Stimulated activated naive CD4-positive, alpha-beta T cell (primary cell): ENCODE results near the gene LONRF3.
"Not testable (repeated sequence)": the region's sequence is repeated elsewhere in the genome, so short reads cannot be mapped to it uniquely, and the experiment has no call there.

Source experiments
- DNase-seq, 6 experiments: peaks; one replicate each; lab custom pipeline; 2025; lab: John Stamatoyannopoulos, UW

The LONRF3 gene

DNA sequence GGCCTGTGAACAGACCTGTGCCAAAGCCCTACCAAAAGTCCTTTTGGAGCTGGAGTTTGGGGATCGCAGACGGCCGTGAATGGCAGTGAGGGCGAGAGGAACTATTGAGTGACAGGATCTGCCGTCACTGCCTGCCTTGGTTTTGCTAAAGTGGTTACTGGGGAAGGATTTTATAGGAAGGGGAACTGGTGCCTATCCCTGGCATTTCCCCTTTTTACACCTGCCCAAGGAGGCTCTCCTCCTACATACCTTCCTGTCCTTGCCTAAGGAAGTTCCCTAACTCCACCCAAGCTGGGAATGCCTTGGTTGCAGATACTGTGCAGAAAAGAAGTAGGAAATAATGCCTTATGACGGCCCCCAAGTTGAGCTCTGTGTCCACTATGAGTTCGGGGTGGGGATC is 14.5 kb downstream of the LONRF3 start:
- DNase-seq, result no peak

DNA sequence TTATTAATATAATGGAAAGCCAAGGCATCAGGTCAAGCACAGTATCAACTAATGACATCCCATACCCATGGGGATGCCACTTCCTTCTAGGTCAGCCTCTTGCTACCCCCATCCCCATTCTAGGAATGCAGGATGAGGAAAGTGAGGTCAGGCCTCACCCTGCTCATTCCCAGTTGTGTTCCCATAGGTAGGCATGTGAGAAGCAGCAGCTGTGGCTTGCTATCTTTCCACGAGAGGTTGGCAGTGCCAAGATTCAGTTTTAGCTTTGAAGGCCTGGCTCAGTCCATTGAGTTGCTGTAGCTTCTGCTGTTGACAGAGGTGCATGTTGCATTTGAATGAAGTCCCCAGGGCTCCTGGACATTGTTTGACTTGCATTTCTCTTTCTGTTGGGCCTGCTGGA is 15.5 kb downstream of the LONRF3 start:
- DNase-seq, result no peak

DNA sequence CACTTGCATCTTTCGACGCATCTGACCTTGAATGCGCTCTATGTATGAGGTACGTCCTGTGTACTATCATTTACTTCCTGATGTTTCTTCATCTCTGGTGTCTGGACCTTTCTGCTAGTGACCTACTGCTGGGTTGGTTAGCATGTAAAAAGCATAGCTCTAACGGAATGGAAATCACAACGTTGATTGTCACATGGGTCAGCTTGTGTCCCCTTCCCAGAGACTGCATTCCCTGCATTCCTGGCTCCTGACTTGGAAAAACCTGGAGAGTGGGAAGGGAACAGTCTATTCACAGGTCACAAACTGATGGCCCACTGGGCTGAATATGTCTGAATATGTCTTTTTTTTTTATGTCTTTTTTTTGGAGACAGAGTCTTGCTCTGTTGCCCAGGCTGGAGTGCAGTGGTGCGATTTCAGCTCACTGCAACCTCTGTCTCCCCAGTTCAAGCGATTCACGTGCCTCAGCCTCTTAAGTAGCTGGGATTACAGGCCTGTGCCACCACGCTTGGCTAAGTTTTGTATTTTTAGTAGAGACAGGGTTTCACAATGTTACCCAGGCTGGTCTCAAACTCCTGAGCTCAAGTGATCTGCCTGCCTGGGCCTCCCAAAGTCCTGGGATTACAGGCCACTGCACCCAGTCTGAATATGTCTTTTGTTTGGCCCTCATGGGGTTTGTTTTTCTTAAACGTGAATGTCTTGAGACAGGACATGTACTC is 16.3 kb downstream of the LONRF3 start:
- no peak for DNase-seq

DNA sequence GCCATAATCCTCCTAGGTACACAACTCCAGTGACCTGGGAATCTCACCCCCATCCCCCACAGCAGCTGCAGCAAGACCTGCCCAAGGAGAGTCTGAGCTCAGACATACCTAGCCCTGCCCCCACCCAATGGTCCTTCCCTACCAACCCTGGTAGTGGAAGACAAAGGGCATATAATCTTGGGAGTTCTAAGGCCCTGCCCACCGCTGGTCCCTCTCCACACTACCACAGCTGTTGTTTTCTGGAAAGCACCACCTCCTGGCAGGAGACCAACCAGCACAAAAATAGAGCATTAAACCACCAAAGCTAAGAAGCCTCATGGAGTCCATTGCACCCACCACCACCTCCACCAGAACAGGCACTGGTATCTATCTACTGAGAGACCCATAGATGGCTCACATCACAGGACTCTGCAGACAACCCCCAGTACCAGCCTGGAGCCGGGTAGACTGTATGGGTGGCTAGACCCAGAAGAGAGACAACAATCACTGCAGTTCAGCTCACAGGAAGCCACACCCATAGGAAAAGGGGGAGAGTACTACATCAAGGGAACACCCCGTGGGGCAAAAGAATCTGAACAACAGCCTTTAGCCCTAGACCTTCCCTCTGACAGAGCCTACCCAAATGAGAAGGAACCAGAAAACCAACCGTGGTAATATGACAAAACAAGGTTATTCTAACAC is 18.2 kb downstream of the LONRF3 start:
- peak; percentile 1 to 61 (median 40) for DNase-seq

DNA sequence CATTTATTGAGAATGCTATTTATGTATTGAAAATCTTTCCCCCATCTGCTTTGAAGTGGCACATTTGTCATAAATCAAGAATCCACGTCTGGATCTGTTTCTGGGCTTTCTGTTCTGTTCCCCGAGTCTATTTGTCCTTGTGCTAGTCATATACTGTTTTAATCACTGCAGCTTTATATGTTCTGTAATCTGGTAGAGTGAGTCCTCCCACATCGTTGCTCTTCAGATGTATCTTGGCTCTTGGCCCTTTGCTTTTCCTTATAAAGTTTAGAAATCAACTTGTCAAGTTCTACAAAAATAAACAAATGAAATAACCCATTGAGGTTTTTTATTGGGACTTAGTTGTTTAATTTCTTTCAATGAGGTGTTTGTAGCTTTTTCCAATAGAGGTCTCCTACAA is 29.0 kb downstream of the LONRF3 start:
- DNase-seq, result no peak

DNA sequence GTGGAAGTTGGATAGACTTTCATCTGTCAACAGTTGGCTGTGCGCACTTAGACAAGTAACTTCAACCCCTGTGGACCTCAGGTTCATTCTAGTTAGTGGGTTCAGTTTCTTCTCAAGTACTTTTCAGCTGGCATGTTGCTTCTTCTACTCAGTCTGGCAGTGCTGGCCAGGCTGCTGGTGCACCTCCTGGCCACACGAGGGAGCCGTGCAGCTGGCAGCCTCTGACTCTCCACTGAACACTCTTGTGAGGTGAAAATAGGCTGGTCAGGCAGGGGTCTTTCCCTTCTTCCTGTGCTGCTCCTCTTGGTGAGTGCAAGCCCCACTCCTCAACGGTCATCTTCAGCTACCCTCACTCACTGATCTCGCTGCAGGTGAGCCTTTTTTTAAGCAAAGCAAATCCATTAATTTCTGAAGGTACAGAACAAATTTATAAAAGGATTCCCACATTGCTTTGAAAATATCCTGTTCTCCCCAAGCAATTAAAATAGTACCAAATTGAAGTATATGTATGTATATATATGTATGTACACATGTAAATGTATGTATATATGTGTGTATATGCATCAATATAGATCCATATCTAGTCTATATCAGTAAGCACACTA is 30.6 kb downstream of the LONRF3 start:
- DNase-seq, result peak; percentile 1 to 45 (median 17)

DNA sequence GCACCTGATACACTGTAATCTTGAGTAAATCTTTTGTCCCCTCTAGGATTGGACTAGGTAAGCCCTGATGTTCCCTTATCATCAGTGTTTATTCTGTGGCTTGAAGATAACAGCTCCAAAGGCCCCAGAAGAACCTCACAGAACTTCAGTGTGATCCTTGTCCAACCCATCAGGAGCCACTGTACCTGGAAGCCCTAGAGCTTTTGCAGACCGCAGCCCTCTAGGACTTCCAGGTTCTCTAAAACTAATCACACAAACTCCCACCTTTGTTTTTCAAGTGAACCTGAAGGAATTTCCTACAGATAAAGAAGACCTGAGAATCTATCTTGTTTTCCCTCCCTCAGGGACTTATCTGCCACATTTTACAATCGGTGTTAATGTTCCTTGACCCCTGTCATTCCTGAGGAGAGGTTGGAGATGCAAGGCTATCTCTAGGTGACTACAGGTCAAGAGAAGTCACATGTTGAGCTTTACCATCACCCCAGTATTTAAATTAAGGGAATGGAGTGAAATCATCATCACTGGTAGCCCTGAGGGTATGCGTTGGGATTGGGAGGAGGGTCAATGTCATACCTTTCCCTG is 32.9 kb downstream of the LONRF3 start:
- no peak for DNase-seq

DNA sequence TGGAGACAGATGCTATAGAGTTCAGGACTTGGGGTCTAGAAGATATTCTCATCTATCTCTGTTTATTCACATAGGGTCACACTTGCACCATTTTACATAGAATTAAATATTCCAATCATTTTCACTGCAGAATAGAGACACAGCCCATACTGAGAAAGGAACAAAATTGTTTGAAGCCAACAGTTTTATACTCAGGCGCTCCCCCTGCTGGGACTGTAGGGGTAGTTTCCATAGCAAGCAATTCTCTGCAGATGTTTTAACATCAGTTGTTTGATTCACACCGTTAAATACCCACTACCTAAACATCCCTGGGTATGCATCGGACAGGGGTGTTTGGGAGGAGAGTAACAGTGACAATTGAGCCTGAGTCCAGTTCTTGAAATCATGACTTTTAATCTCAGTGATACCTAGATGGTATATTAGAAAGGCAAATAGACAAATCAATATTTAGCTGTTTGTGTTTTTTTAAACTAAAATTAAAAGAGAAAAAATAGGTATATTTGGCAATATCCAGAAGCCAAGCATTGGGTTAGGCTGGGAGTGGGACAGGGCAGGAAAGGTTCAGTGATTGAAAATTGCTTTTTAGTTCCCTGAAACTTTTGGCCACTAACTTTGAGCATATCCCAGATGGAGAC is 33.8 kb downstream of the LONRF3 start:
- DNase-seq, result peak in 2 of 6 experiments; percentile 35 to 44

DNA sequence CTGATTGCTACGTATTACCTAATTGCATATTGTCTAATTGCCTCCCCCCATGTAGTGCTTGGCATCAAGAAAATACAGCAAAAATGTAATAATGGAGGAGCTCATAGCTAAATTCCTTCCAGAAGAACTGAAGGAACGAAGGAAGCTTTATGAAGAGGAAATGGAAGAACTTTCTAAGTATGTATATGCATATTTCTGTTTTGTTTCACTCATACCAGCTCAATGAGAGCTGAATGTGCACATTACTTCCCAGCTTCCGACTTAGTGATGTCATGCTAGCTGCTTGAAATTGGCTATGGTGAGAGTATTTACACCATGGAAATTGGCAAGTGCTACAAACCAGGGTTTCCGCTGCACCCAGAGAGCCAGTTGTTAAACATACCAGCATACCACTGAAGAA is 34.7 kb downstream of the LONRF3 start:
- no peak for DNase-seq

DNA sequence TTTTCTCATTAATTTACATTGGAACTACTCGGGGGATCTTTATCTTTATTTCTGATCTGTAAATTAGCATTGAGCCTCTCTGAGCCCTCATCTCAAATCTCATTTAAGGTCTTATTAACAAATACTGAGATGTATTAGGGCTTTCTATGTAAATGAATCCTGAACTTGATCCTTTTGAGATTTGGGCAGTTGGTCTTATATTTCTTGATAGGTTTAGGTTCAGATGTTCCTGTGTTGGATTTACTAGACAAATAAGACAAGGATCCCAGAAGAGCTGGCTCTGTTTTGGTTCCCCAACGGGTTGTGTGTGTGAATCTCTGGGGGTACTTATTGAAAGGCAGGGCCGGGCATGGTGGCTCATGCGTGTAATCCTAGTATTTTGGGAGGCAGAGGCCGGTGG is 36.1 kb downstream of the LONRF3 start:
- DNase-seq, result no peak

DNA sequence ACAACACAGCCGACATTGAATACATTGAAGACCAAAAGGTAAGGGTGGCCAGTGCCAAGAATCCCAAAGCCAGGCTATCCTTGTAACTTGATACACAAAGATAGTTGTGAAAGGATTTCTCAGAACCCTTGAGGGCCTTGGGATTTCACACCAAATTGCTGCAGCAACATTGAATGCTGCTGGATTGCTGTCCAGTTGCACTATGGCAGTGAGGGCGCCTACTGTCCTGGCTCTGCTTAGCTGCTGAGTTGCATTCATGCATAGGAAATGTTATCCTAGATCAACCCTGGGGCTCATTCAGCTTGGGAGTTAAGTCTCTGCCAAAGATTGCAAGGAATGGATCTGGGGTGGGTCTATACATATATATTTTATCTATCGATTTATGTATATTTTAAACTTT is 38.7 kb downstream of the LONRF3 start:
- no peak for DNase-seq

DNA sequence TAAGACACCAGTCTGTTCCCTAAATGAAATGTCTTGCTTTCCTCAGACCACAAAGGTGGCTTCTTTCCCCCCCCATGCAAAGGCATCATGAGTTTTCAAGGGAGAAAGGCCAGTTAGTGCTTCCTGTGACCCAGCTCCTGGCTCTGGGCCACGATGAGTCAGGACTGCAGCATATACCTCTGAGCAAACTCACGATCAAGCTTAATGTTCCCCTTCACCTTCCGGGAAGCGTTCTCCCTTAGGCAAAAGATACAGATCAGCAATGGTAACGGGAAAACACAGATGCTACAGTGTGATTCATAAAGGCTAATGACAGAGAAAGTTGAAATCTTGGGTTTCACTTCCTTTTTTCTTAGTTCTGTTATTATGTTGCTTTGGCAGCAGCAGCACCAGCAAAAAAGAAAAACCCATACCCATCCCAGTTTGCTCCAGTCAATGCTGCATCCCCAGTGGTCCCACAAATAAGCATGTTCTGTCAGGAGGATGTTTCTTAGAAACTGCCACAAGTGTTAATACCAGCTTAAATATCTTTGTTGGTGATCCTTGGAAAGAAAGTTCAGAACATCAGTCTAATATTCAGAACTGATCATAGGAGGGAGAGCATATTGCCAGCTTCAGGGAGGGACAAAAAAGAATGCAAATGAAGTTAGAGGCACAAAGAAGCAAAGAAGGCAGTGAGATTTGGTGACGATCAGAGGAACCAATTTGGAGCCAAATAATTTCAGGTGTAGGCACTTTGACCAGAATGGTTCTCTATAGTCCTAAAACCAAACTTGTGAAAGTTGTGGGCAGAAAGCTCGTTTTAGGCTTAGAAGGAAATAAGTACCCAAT is 41.2 kb downstream of the LONRF3 start:
- DNase-seq, result no peak

DNA sequence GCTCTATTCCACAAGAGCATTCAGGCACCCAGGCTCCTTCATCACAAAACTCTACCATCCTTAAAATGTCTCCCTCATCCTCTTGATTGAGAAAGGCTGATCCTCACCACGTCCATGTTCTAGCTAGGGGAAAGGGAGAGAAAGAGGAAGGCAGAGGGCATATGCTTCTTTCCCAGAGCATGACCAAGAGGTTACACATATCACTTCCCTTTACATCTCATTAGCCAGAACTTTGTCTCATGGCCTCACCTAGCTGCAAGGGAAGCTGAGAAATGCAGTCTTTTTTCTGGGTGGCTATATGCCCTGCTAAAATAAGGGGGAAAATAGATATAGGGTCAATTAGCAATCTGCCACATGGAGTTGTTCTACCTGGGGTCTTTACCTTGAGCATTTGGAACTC is 42.7 kb downstream of the LONRF3 start:
- no peak for DNase-seq

DNA sequence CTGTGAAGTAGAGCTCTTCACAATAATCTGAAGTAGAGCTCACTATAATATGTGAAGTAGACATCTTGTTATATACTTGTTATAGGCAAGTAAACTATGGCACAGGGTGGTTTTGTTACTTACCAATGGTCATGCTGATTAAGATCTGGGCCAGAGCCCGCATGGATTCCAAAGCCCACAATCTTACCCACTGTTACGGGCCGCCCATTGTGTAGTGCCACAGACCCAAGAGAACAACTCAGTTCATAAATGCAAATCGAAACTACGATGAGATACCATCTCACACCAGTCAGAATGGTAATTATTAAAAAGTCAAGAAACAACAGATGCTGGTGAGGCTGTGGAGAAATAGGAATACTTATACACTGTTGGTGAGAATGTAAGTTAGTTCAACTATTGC is 51.5 kb downstream of the LONRF3 start:
- no peak for DNase-seq

DNA sequence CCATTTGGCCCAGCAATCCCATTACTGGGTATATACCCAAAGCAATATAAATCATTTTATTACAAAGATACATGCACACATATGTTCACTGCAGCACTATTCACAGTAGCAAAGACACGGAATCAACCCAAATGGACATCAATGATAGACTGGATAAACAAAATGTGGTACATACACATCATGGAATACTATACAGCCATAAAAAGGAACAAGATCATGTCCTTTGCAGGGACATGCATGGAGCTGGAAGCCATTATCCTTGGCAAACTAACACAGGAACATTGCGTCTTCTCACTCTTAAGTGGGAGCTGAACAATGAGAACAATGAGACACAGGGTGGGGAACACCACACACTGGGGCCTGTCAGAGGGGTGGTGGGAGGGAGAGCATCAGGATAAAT is 51.9 kb downstream of the LONRF3 start:
- DNase-seq, result not testable (repeated sequence)

DNA sequence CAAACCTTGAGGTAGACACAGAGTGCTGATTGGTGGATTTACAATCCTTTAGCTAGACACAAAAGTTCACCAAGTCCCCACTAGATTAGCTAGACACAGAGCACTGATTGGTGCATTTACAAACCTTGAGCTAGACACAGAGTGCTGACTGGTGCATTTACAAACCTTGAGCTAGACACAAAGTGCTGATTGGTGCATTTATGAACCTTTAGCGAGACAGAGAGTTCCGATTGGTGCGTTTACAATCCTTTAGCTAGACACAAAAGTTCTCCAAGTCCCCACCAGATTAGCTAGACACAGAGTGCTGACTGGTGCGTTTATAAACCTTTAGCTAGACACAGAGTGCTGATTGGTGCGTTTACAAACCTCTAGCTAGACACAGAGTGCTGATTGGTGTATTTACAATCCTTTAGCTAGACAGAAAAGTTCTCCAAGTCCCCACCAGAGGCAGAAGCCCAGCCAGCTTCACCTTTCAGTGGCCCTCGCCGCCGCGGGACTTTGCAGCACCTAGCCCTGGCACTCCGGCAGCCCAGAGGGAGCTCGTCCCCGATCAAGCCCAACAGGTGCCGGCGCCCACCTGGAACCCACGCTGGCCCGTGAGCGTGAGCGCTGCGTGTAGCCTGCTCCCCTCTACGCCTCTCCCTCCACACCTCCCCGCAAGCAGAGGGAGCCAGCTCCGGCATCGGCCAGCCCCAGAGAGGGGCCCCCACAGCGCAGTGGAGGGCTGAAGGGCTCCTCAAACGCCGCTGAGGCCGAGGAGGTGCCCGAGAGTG is 53.7 kb downstream of the LONRF3 start:
- not testable (repeated sequence) for DNase-seq

DNA sequence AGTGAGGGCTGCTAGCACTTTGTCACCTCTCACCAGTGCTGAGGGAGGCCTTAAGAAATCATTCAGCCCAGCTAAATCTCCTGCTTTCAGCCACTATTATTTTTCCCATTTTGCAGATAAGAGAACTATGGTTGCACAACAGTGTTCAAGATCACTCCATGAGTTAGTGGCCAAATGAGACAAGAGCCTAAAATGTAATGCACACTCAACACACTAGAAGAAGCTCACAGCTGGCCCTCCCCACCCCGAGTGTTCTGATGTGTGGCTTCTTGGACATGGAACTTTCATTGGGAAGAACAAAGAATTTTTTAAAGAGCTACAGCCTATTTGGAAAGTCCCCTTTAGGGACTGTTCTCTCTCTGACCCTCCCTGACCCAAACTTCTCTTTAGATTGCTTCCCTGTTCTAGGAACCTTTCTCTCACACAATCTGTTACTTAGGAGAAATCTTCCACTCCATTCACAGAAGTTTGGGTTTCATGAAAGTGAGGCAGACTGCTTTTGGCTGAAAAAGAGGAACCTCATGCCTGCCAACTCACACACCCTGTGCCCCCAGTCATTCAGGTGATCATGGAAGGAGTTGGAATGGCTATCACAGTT is 54.4 kb downstream of the LONRF3 start:
- DNase-seq, result no peak

DNA sequence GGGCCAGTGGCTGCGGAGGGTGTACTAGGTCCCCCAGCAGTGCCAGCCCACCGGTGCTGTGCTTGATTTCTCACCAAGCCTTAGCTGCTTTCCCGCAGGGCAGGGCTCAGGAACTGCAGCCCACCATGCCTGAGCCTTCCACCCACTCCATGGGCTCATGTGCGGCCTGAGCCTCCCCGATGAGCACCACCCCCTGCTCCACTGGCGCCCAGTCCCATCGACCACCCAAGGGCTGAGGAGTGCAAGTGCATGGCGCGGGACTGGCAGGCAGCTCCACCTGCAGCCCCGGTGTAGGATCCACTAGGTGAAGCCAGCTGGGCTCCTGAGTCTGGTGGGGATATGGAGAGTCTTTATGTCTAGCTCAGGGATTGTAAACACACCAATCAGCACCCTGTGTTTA is 55.2 kb downstream of the LONRF3 start:
- DNase-seq, result not testable (repeated sequence)

DNA sequence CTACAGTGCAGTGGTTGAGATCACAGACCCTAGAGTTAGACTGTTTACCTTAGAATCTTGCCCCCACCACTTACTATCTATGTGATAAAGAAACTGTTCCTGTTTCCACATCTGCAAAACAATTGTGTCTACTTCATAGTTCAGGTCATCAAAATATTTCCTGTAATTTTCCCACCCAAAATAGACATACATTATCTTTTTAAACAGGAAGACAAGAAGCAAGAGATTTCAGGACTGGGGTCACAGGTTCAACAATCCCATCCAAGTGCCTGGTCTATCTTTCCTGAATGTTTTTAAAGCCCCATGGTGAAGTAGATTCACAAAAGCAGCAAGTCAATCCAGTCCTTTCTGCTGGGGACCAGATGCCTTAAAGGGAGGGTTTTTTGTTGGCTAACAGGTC is 56.6 kb downstream of the LONRF3 start:
- DNase-seq, result no peak
